Activated CD4-positive, alpha-beta T cell treated with anti-CD3 and anti-CD28 coated beads, Interleukin-2, amount 10 ng/mL, durations not matched to agents 7 days and 5 days (primary cell): Measurements from ENCODE around the gene DNHD1. TPM values are rescaled to one million over a fixed set of nuclear protein-coding genes. Genes with fewer than 3 reads are reported as not detected.
"Not testable (repeated sequence)": the region's sequence is repeated elsewhere in the genome, so short reads cannot be mapped to it uniquely, and the experiment has no call there.

ENCODE experiments used
- CTCF ChIA-PET: fragments of 350-600 bp; sonication (Branson Sonifier 250); formaldehyde crosslinking; loops from one replicate; lab custom pipeline; 2021; ENCODE audit warnings: antibody characterized with exemption; lab: Charles Lee
- POLR2A ChIA-PET: fragments of 350-600 bp; sonication (Branson Sonifier 250); formaldehyde crosslinking; loops from one replicate; lab custom pipeline; 2021; ENCODE audit warnings: antibody characterized with exemption; lab: Charles Lee
- DNase-seq: peaks from one replicate; pipeline ENCODE4 v3.0.0-alpha.2; 2020
- H3K27ac Mint-ChIP-seq: one replicate; pipeline ENCODE4 v1.8.0; 2021; ENCODE audit warnings: mild to moderate bottlenecking, moderate library complexity, mixed read lengths
- H3K27me3 Mint-ChIP-seq: one replicate; pipeline ENCODE4 v1.8.0; 2021; ENCODE audit warnings: mixed read lengths
- H3K36me3 Mint-ChIP-seq: one replicate; pipeline ENCODE4 v1.8.0; 2021; ENCODE audit warnings: low read depth, mixed read lengths
- H3K4me1 Mint-ChIP-seq: one replicate; pipeline ENCODE4 v1.8.0; 2021; ENCODE audit warnings: mixed read lengths
- H3K4me3 Mint-ChIP-seq: one replicate; pipeline ENCODE4 v1.8.0; 2021; ENCODE audit warnings: mild to moderate bottlenecking, moderate library complexity, mixed read lengths
- H3K9me3 Mint-ChIP-seq: one replicate; pipeline ENCODE4 v1.8.0; 2021; ENCODE audit warnings: mixed read lengths
- total RNA-seq, 2 experiments: library from RNA; stranded (reverse); gene quantifications; one replicate each; pipeline ENCODE4 v1.2.3, GENCODE V29; 2021

DNHD1 gene
- total RNA-seq, 2 experiments from 2014 or later, result 15.8 to 18.0 TPM

GRCh38 chr11:6520265-6520664 lies 23.2 kb downstream of the DNHD1 start:
- no peak for DNase-seq
- Mint-ChIP-seq H3K4me1 (peaks cover 16% of the 10 kb centered on the region), H3K36me3 (peaks cover 27% of the 10 kb centered on the region), H3K27me3 (no peaks in the 10 kb centered on the region), H3K9me3 (no peaks in the 10 kb centered on the region), H3K27ac (no peak overlapping the region), H3K4me3 (no peak overlapping the region)
- CTCF ChIA-PET, result interaction anchor here (1.2 kb wide), 1 partner anchor 9 kb away, joined by 4 read pairs; no protein-coding TSS in a partner anchor
- POLR2A ChIA-PET, result no interaction called here

- H3K4me3 Mint-ChIP-seq, POLR2A ChIA-PET, CTCF ChIA-PET, H3K9me3 Mint-ChIP-seq, DNase-seq, H3K27ac Mint-ChIP-seq, H3K27me3 Mint-ChIP-seq: not testable (repeated sequence)
- peaks cover 29% of the 10 kb centered on the region for H3K4me1 Mint-ChIP-seq
- peaks cover 36% of the 10 kb centered on the region for H3K36me3 Mint-ChIP-seq
Observed at GRCh38 chr11:6521946-6522345, 24.9 kb downstream of the DNHD1 start.

- ChIA-PET POLR2A (interaction anchor here (0.6 kb wide), 1 partner anchor 88 kb away, joined by 3 read pairs; the partner anchor contains the start of gene TAF10), CTCF (interaction anchor here (1.1 to 2.5 kb wide), 4 partner anchors 10 to 144 kb away, joined by 3 to 11 read pairs (median 4); no protein-coding TSS in a partner anchor)
- H3K36me3 Mint-ChIP-seq, result peaks cover 42% of the 10 kb centered on the region
- no peak overlapping the region for H3K4me3 Mint-ChIP-seq
- H3K9me3 Mint-ChIP-seq, result no peaks in the 10 kb centered on the region
- peaks cover 36% of the 10 kb centered on the region for H3K4me1 Mint-ChIP-seq
- no peaks in the 10 kb centered on the region for H3K27me3 Mint-ChIP-seq
- no peak overlapping the region for H3K27ac Mint-ChIP-seq
- no peak for DNase-seq
Observed at GRCh38 chr11:6523253-6523652, 26.2 kb downstream of the DNHD1 start.

GRCh38 chr11:6526411-6527135 lies 29.5 kb downstream of the DNHD1 start:
- no peak for DNase-seq

GRCh38 chr11:6529266-6529665 lies 32.2 kb downstream of the DNHD1 start:
- Mint-ChIP-seq H3K4me3 (no peak overlapping the region), H3K9me3 (no peaks in the 10 kb centered on the region), H3K36me3 (peaks cover 27% of the 10 kb centered on the region), H3K27ac (no peak overlapping the region), H3K27me3 (no peaks in the 10 kb centered on the region), H3K4me1 (peaks cover 30% of the 10 kb centered on the region)
- DNase-seq, result no peak
- CTCF ChIA-PET, result interaction anchor here (0.9 to 2.0 kb wide), 4 partner anchors 10 to 150 kb away, joined by 3 to 4 read pairs (median 4); no protein-coding TSS in a partner anchor
- POLR2A ChIA-PET, result no interaction called here

More at GRCh38 chr11:6526411-6527135, 29.5 kb downstream of the DNHD1 start:
- H3K4me3 Mint-ChIP-seq, result peak overlapping the region; percentile 66
- H3K9me3 Mint-ChIP-seq, result no peaks in the 10 kb centered on the region
- no peaks in the 10 kb centered on the region for H3K27me3 Mint-ChIP-seq
- peak overlapping the region; percentile 94 for H3K27ac Mint-ChIP-seq
- H3K4me1 Mint-ChIP-seq, result peaks cover 36% of the 10 kb centered on the region
- ChIA-PET CTCF (interaction anchor here (1.2 kb wide), 1 partner anchor 157 kb away, joined by 3 read pairs; the partner anchor contains the start of gene MRPL17), POLR2A (no interaction called here)
- H3K36me3 Mint-ChIP-seq, result peaks cover 35% of the 10 kb centered on the region

GRCh38 chr11:6530848-6531247 lies 33.8 kb downstream of the DNHD1 start:
- H3K4me1 Mint-ChIP-seq, result peaks cover 18% of the 10 kb centered on the region
- no peaks in the 10 kb centered on the region for H3K27me3 Mint-ChIP-seq
- CTCF ChIA-PET, result interaction anchor here (0.6 to 1.6 kb wide), 24 partner anchors 9 to 983 kb away, joined by 3 to 12 read pairs (median 3); partner anchors contain the start of genes DNHD1, ILK, MRPL17 and PPFIBP2
- H3K36me3 Mint-ChIP-seq, result peaks cover 17% of the 10 kb centered on the region
- POLR2A ChIA-PET, result no interaction called here
- H3K27ac Mint-ChIP-seq, result no peak overlapping the region
- H3K4me3 Mint-ChIP-seq, result no peak overlapping the region
- no peak for DNase-seq
- H3K9me3 Mint-ChIP-seq, result no peaks in the 10 kb centered on the region

- Mint-ChIP-seq H3K36me3 (peaks cover 12% of the 10 kb centered on the region), H3K9me3 (no peaks in the 10 kb centered on the region), H3K27me3 (no peaks in the 10 kb centered on the region), H3K27ac (no peak overlapping the region), H3K4me1 (peaks cover 14% of the 10 kb centered on the region), H3K4me3 (no peak overlapping the region)
- ChIA-PET CTCF (interaction anchor here (0.6 to 1.6 kb wide), 25 partner anchors 9 to 982 kb away, joined by 3 to 12 read pairs (median 3); partner anchors contain the start of genes DNHD1, ILK, MRPL17 and PPFIBP2), POLR2A (no interaction called here)
- peak; percentile 54 for DNase-seq
Observed at GRCh38 chr11:6531267-6531752, 34.2 kb downstream of the DNHD1 start.

GRCh38 chr11:6538456-6538855 lies 41.4 kb downstream of the DNHD1 start:
- no peak overlapping the region for H3K27ac Mint-ChIP-seq
- peaks cover 1% of the 10 kb centered on the region for H3K36me3 Mint-ChIP-seq
- ChIA-PET CTCF (interaction anchor here (1.7 kb wide), 1 partner anchor 10 kb away, joined by 3 read pairs; no protein-coding TSS in a partner anchor), POLR2A (no interaction called here)
- H3K27me3 Mint-ChIP-seq, result no peaks in the 10 kb centered on the region
- H3K4me3 Mint-ChIP-seq, result no peak overlapping the region
- H3K9me3 Mint-ChIP-seq, result no peaks in the 10 kb centered on the region
- peaks cover 11% of the 10 kb centered on the region for H3K4me1 Mint-ChIP-seq
- DNase-seq, result no peak

- POLR2A ChIA-PET, result no interaction called here
Observed at GRCh38 chr11:6538945-6539344, 41.9 kb downstream of the DNHD1 start.

GRCh38 chr11:6539748-6540268 lies 42.7 kb downstream of the DNHD1 start:
- ChIA-PET CTCF (interaction anchor here (1.0 to 1.2 kb wide), 2 partner anchors 9 to 11 kb away, joined by 4 to 6 read pairs; no protein-coding TSS in a partner anchor), POLR2A (no interaction called here)
- no peak overlapping the region for H3K4me3 Mint-ChIP-seq
- H3K36me3 Mint-ChIP-seq, result no peaks in the 10 kb centered on the region
- no peaks in the 10 kb centered on the region for H3K9me3 Mint-ChIP-seq
- no peak overlapping the region for H3K27ac Mint-ChIP-seq
- no peaks in the 10 kb centered on the region for H3K27me3 Mint-ChIP-seq
- H3K4me1 Mint-ChIP-seq, result peaks cover 11% of the 10 kb centered on the region
- DNase-seq, result no peak

More at GRCh38 chr11:6538945-6539344, 41.9 kb downstream of the DNHD1 start:
- Mint-ChIP-seq H3K27me3 (no peaks in the 10 kb centered on the region), H3K36me3 (no peaks in the 10 kb centered on the region), H3K4me3 (no peak overlapping the region), H3K9me3 (no peaks in the 10 kb centered on the region), H3K27ac (no peak overlapping the region), H3K4me1 (peaks cover 11% of the 10 kb centered on the region)
- DNase-seq, result no peak
- CTCF ChIA-PET, result interaction anchor here (1.7 kb wide), 1 partner anchor 9 kb away, joined by 3 read pairs; no protein-coding TSS in a partner anchor

- no peaks in the 10 kb centered on the region for H3K36me3 Mint-ChIP-seq
- no peak for DNase-seq
- no peak overlapping the region for H3K27ac Mint-ChIP-seq
- no peaks in the 10 kb centered on the region for H3K27me3 Mint-ChIP-seq
- H3K4me3 Mint-ChIP-seq, result no peak overlapping the region
- H3K4me1 Mint-ChIP-seq, result peaks cover 11% of the 10 kb centered on the region
- ChIA-PET POLR2A (no interaction called here), CTCF (interaction anchor here (1.3 to 1.5 kb wide), 2 partner anchors 9 to 166 kb away, joined by 3 to 4 read pairs; no protein-coding TSS in a partner anchor)
- no peaks in the 10 kb centered on the region for H3K9me3 Mint-ChIP-seq
Observed at GRCh38 chr11:6541356-6541755, 44.3 kb downstream of the DNHD1 start.

GRCh38 chr11:6542727-6543126 lies 45.6 kb downstream of the DNHD1 start:
- no peak for DNase-seq
- Mint-ChIP-seq H3K4me3 (no peak overlapping the region), H3K4me1 (peaks cover 11% of the 10 kb centered on the region), H3K9me3 (no peaks in the 10 kb centered on the region), H3K27me3 (no peaks in the 10 kb centered on the region), H3K36me3 (no peaks in the 10 kb centered on the region), H3K27ac (no peak overlapping the region)
- CTCF ChIA-PET, result interaction anchor here (1.1 to 1.5 kb wide), 3 partner anchors 21 to 164 kb away, joined by 3 to 4 read pairs (median 3); no protein-coding TSS in a partner anchor
- POLR2A ChIA-PET, result no interaction called here
